Muscle of leg (tissue), 11 donors: Measurements from ENCODE around the gene SYNDIG1. TPM values are rescaled to one million over a fixed set of nuclear protein-coding genes. Genes with fewer than 3 reads are reported as not detected.

Source experiments
- DNase-seq: peaks from one replicate; pipeline ENCODE4 v3.0.0; 2013
- H3K27ac ChIP-seq: one replicate; pipeline ENCODE4 v1.5.1; 2013; ENCODE audit warnings: mild to moderate bottlenecking, low read length, control low read depth
- H3K27me3 ChIP-seq: one replicate; pipeline ENCODE4 v1.6.1; 2013; ENCODE audit warnings: low read length; ENCODE audit not compliant: control insufficient read depth, insufficient read depth
- H3K36me3 ChIP-seq: one replicate; pipeline ENCODE4 v1.6.1; 2013; ENCODE audit warnings: low read length; ENCODE audit not compliant: control insufficient read depth, insufficient read depth
- H3K4me1 ChIP-seq: one replicate; pipeline ENCODE4 v1.6.1; 2013; ENCODE audit warnings: low read length; ENCODE audit not compliant: control insufficient read depth, insufficient read depth
- H3K4me3 ChIP-seq: one replicate; pipeline ENCODE4 v1.5.1; 2013; ENCODE audit warnings: low read length, control low read depth
- H3K9me3 ChIP-seq: replicated peaks from 2 replicates; pipeline ENCODE4 v1.6.1; 2013; ENCODE audit warnings: low read depth, low read length; ENCODE audit not compliant: control insufficient read depth
- WGBS: methylation state at CpG from one replicate; pipeline ENCODE4 v1.1.5; 2013; ENCODE audit warnings: missing lambda C conversion rate; ENCODE audit not compliant: insufficient coverage; 5-methylcytosine and 5-hydroxymethylcytosine counted together
- polyA plus RNA-seq, 8 donors: library from polyadenylated mRNA; unstranded; fragments of 120-200 nt; gene quantifications; one replicate each; pipeline versions ENCODE4 v1.2.1 to v1.2.3, GENCODE V29; 2013; ENCODE audit warnings: inconsistent platforms in 1 of 8, low replicate concordance in 1 of 8; ENCODE audit not compliant: insufficient read length in 8 of 8, insufficient read depth in 1 of 8
- total RNA-seq: library from RNA; stranded (reverse); fragments of 120-200 nt; gene quantifications from one replicate; pipeline ENCODE4 v1.2.4, GENCODE V29; 2013

SYNDIG1 gene
- total and polyA plus RNA-seq, 9 donors: 2.5 to 5.3 (median 4.3) TPM

- no peaks in the 10 kb centered on the region for H3K27me3 ChIP-seq
- H3K9me3 ChIP-seq: no peaks in the 10 kb centered on the region
- WGBS: 93% methylated on average over 3 of the region's 3 CpGs
- no peak overlapping the region for H3K4me3 ChIP-seq
- no peak for DNase-seq
- H3K36me3 ChIP-seq: no peaks in the 10 kb centered on the region
- peaks cover 8% of the 10 kb centered on the region for H3K4me1 ChIP-seq
- no peak overlapping the region for H3K27ac ChIP-seq
Observed at GRCh38 chr20:24704899-24705298, 235.5 kb downstream of the SYNDIG1 start.

- Histone ChIP-seq H3K27ac (no peak overlapping the region), H3K9me3 (no peaks in the 10 kb centered on the region), H3K27me3 (no peaks in the 10 kb centered on the region), H3K4me1 (peaks cover 8% of the 10 kb centered on the region), H3K36me3 (no peaks in the 10 kb centered on the region), H3K4me3 (no peak overlapping the region)
- no peak for DNase-seq
- WGBS: no CpG with 5 or more reads among the region's 4 CpGs
Observed at GRCh38 chr20:24705486-24705885, 236.1 kb downstream of the SYNDIG1 start.

GRCh38 chr20:24708411-24709295 lies 239.2 kb downstream of the SYNDIG1 start:
- 31% methylated on average over 3 of the region's 8 CpGs for WGBS
- Histone ChIP-seq H3K36me3 (no peaks in the 10 kb centered on the region), H3K9me3 (peaks cover 2% of the 10 kb centered on the region), H3K4me3 (no peak overlapping the region), H3K27me3 (no peaks in the 10 kb centered on the region), H3K27ac (no peak overlapping the region), H3K4me1 (peaks cover 8% of the 10 kb centered on the region)
- DNase-seq: peak; percentile 53
